Upper lobe of right lung (tissue), 1 donor: Measurements from ENCODE around the gene IMPG1. TPM values are rescaled to one million over a fixed set of nuclear protein-coding genes. Genes with fewer than 3 reads are reported as not detected.
A peak's percentile ranks its signal among the peaks of the same experiment; 100 is the strongest.

Source experiments
- ATAC-seq: fragments of 200-7000 bp; cut with Tn5 transposase; one replicate; pipeline ENCODE4 v1.9.1; 2020; ENCODE audit warnings: mild to moderate bottlenecking, moderate library complexity
- DNase-seq: peaks from one replicate; pipeline ENCODE4 v3.0.0-alpha.2; 2020
- H3K27ac ChIP-seq: fragments of 200-600 bp; one replicate; pipeline ENCODE4 v1.8.0; 2022
- H3K27me3 ChIP-seq: fragments of 200-600 bp; one replicate; pipeline ENCODE4 v1.8.0; 2022; ENCODE audit warnings: mild to moderate bottlenecking
- H3K36me3 ChIP-seq: fragments of 200-600 bp; one replicate; pipeline ENCODE4 v1.8.0; 2022
- H3K4me1 ChIP-seq: fragments of 200-600 bp; one replicate; pipeline ENCODE4 v1.8.0; 2022
- H3K4me3 ChIP-seq: fragments of 200-600 bp; one replicate; pipeline ENCODE4 v1.8.0; 2022; ENCODE audit warnings: mild to moderate bottlenecking
- H3K9me3 ChIP-seq: fragments of 200-600 bp; one replicate; pipeline ENCODE4 v1.8.0; 2022
- CTCF ChIP-seq: fragments of 200-600 bp; IDR thresholded peaks from one replicate; pipeline ENCODE4 v1.8.0; 2022; ENCODE audit warnings: antibody characterized with exemption
- intact Hi-C: fragments of 100-400 bp; cut with DNase I; formaldehyde crosslinking; loops from one replicate; pipeline ENCODE4 v1.11.0; 2022
- total RNA-seq: library from RNA; stranded (reverse); fragmentation: NEBNext Ultra II Directional; extraction: Animal tissue kit (Norgen Biotek cat#: 25700); gene quantifications from one replicate; pipeline ENCODE4 v1.2.1, GENCODE V29; 2021
- donor health status: DM: no; HTN: yes; CAD: no; lungs with severe emphysema.

IMPG1 gene
- total RNA-seq, 1 donor from 2014 or later: not detected

GRCh38 chr6:75932067-75932466 lies 140.4 kb downstream of the IMPG1 start:
- H3K4me3 ChIP-seq: no peak overlapping the region
- H3K27ac ChIP-seq: no peak overlapping the region
- H3K27me3 ChIP-seq: peaks cover 7% of the 10 kb centered on the region
- DNase-seq (no peak), ATAC-seq (no peak)
- H3K36me3 ChIP-seq: no peaks in the 10 kb centered on the region
- intact Hi-C loops: no loop called here
- H3K9me3 ChIP-seq: no peaks in the 10 kb centered on the region
- peaks cover 10% of the 10 kb centered on the region for H3K4me1 ChIP-seq
- peak; percentile 35 for TF ChIP-seq CTCF

GRCh38 chr6:75931011-75931680 lies 141.3 kb downstream of the IMPG1 start:
- ATAC-seq (no peak), DNase-seq (no peak)
- no peak overlapping the region for H3K4me3 ChIP-seq
- H3K27me3 ChIP-seq: peaks cover 7% of the 10 kb centered on the region
- intact Hi-C loops: no loop called here
- no peak overlapping the region for H3K27ac ChIP-seq
- no peaks in the 10 kb centered on the region for H3K36me3 ChIP-seq
- H3K9me3 ChIP-seq: no peaks in the 10 kb centered on the region
- peaks cover 10% of the 10 kb centered on the region for H3K4me1 ChIP-seq
- TF ChIP-seq CTCF: no peak

- DNase-seq: no peak
- Histone ChIP-seq H3K27me3 (no peaks in the 10 kb centered on the region), H3K27ac (no peak overlapping the region), H3K36me3 (no peaks in the 10 kb centered on the region), H3K4me3 (no peak overlapping the region), H3K4me1 (no peaks in the 10 kb centered on the region), H3K9me3 (no peaks in the 10 kb centered on the region)
- intact Hi-C loops: no loop called here
- no peak for TF ChIP-seq CTCF
- ATAC-seq: no peak
Measured at GRCh38 chr6:75926293-75927168, 145.9 kb downstream of the IMPG1 start.

GRCh38 chr6:75922226-75922625 lies 150.2 kb downstream of the IMPG1 start:
- H3K4me3 ChIP-seq: no peak overlapping the region
- intact Hi-C loops: no loop called here
- H3K9me3 ChIP-seq: no peaks in the 10 kb centered on the region
- H3K27ac ChIP-seq: no peak overlapping the region
- peaks cover 10% of the 10 kb centered on the region for H3K36me3 ChIP-seq
- DNase-seq: no peak
- H3K27me3 ChIP-seq: no peaks in the 10 kb centered on the region
- H3K4me1 ChIP-seq: no peaks in the 10 kb centered on the region
- no peak for TF ChIP-seq CTCF
- ATAC-seq: no peak

- H3K27ac ChIP-seq: no peak overlapping the region
- H3K4me3 ChIP-seq: no peak overlapping the region
- no peak for ATAC-seq
- H3K4me1 ChIP-seq: no peaks in the 10 kb centered on the region
- H3K27me3 ChIP-seq: no peaks in the 10 kb centered on the region
- intact Hi-C loops: no loop called here
- TF ChIP-seq CTCF: no peak
- no peaks in the 10 kb centered on the region for H3K9me3 ChIP-seq
- peaks cover 25% of the 10 kb centered on the region for H3K36me3 ChIP-seq
- no peak for DNase-seq
Measured at GRCh38 chr6:75913040-75913439, 159.4 kb downstream of the IMPG1 start.
